ENCODE data around the gene SEMA3E.

SEMA3E gene

DNA sequence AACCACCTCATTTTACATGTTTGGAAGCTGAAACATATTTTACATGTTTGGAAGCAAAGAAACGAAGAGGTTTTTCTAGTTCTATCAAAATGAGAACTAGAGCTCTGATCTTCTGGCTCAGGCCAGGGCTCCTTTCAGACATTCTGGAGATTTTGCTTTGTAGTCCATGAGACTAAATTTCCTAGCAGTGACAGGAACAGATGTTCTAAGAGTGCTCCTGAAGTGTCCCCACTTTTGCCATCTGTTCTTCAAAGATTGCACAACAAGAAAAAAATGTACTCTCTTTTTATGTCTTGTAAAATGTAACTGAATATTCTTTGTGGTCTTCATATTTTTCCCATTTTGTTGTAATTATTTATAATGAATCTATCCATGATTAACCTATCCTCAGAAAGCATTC is 289.8 kb downstream of the SEMA3E start:
- TF ChIP-seq, protein P1, sequence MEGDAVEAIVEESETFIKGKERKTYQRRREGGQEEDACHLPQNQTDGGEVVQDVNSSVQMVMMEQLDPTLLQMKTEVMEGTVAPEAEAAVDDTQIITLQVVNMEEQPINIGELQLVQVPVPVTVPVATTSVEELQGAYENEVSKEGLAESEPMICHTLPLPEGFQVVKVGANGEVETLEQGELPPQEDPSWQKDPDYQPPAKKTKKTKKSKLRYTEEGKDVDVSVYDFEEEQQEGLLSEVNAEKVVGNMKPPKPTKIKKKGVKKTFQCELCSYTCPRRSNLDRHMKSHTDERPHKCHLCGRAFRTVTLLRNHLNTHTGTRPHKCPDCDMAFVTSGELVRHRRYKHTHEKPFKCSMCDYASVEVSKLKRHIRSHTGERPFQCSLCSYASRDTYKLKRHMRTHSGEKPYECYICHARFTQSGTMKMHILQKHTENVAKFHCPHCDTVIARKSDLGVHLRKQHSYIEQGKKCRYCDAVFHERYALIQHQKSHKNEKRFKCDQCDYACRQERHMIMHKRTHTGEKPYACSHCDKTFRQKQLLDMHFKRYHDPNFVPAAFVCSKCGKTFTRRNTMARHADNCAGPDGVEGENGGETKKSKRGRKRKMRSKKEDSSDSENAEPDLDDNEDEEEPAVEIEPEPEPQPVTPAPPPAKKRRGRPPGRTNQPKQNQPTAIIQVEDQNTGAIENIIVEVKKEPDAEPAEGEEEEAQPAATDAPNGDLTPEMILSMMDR (IDR thresholded peaks at IDR 0.05; ENCODE audit: extremely low read depth, insufficient read depth, missing control alignments): no peak
- in situ Hi-C loops (cut with MboI; ENCODE audit: low pct_unique_long_range_greater_than_20kb, low sequenced_read_pairs, unreplicated experiment): no loop called here
- no peak for DNase-seq (ENCODE audit: low spot score)

DNA sequence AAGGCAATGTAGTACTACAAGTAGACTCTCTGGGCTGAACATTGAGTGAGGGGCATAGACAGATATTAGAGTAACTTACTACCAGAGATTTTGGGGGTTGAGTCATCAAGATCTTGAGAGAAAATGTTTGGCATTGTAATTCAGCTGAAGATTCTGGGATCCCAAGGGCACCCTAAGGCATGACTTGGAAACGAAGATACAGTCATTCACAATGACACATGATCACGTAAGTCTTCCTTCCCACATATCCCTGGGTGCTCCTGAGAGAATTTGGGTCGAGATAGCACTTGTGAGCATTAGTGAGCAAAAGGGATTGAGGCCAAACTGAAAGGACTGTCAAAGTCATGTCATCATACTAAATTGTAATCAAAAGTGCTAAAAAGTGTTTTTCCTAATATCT is 293.8 kb downstream of the SEMA3E start:
- in situ Hi-C loops (cut with MboI; ENCODE audit: low pct_unique_long_range_greater_than_20kb, low sequenced_read_pairs, unreplicated experiment): no loop called here
- TF ChIP-seq, protein P1 (IDR thresholded peaks at IDR 0.05; ENCODE audit: extremely low read depth, insufficient read depth, missing control alignments): no peak
- DNase-seq (ENCODE audit: low spot score): no peak

DNA sequence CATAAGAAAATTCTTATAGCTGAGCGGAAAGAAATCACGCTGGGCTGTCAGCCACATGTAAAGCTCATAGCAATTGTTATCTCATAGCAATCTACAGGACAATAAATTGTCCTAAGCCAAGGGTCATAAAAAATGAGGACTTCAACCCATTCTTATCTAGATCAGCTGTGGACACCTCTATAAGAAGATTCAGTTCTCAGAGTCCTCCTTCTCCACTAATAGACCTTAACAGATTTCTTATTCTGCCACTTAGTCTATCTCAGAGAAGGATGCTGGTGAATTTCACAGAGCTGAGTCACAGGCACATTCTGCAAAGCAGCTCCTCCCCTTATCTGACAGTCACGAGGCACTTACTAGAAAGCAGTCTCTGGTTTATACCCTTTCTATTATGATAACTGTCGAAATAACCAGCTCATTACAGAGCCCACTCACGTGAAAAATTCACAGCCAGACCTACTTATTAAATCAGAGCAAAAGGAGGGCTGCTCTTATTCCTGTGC is 300.9 kb downstream of the SEMA3E start:
- in situ Hi-C loops (cut with MboI; ENCODE audit: low pct_unique_long_range_greater_than_20kb, low sequenced_read_pairs, unreplicated experiment): no loop called here
- no peak for DNase-seq (ENCODE audit: low spot score)
- TF ChIP-seq, protein P1 (IDR thresholded peaks at IDR 0.05; ENCODE audit: extremely low read depth, insufficient read depth, missing control alignments): no peak

DNA sequence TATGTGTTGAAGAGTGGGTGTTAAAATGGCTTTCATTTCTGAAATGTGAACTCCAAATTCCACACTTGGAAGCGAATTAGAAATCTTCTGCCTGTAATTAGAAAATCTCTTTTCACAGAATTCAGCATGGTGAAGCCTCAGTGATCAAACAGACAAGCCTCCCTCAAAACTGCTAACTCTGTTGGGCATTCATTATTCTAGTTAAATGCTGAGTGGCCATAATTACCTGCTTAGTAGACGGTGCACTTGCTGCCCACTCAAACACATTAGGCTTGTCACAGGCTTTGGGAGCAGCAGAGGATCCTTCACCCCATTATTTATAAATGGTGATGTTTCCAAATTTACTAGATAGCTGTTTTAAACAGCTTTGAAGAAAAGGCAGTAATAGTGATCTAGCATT is 309.0 kb downstream of the SEMA3E start:
- no peak for DNase-seq (ENCODE audit: low spot score)
- TF ChIP-seq, protein P1 (IDR thresholded peaks at IDR 0.05; ENCODE audit: extremely low read depth, insufficient read depth, missing control alignments): no peak
- in situ Hi-C loops (cut with MboI; ENCODE audit: low pct_unique_long_range_greater_than_20kb, low sequenced_read_pairs, unreplicated experiment): no loop called here

DNA sequence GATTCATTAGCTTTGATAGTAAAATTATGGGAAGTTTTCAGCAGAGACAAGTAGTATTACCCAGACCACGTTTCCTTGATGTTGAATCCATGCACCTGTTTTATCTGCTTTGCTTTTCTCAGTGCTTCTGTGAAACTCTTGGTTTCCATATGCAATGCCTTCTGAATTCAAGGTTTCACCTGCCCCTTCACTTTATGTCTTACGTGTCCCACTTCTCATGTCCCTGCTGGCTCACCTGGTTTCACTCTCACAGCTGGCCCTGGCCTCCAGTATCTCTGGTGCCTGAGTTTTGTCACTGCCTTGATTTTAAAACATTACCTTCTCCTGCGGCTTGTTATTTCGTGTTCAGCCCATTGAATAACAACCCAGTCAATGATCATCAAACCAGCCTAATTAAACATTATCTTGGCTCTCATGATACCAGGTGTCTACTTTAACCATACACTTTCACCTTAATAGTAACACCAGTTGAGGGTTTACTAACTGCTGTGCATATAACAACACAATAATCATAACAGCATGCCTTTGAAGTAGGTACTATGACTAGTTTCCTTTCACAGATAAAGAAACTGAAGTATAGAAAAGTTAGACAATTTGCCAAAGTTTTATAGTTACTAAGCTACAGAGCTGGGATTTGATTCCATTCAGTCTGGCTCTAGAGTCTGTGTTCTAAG is 310.5 kb downstream of the SEMA3E start:
- in situ Hi-C loops (cut with MboI; ENCODE audit: low pct_unique_long_range_greater_than_20kb, low sequenced_read_pairs, unreplicated experiment): no loop called here
- no peak for DNase-seq (ENCODE audit: low spot score)
- TF ChIP-seq, protein P1 (IDR thresholded peaks at IDR 0.05; ENCODE audit: extremely low read depth, insufficient read depth, missing control alignments): no peak

DNA sequence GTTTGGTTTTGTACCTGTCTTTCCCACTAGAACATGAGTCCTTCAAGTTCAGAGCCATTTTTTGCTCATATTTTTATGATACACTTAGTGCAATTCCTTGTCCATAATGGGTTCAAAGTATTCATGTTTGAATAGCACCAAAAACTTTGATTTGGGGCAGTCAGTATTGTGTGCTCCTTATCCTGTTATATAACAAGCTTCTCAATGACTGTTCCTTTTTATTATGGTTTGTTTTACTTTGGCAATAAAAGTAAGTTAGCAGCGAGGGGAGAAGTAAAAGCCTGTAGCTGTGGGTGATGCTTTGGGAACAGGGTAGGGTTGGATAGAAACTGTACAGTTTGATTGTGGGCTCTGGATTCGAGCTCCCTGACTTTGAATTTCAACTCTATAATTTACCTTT is 311.9 kb downstream of the SEMA3E start:
- DNase-seq (ENCODE audit: low spot score): no peak
- in situ Hi-C loops (cut with MboI; ENCODE audit: low pct_unique_long_range_greater_than_20kb, low sequenced_read_pairs, unreplicated experiment): no loop called here
- TF ChIP-seq, protein P1 (IDR thresholded peaks at IDR 0.05; ENCODE audit: extremely low read depth, insufficient read depth, missing control alignments): no peak
